ENCODE data around the gene C14orf93.
A peak's percentile ranks its signal among the peaks of the same experiment; 100 is the strongest.

C14orf93 gene

GRCh38 chr14:22993517-22993916 lies 16.4 kb downstream of the C14orf93 start:
- DNase-seq (ENCODE audit: low spot score): no peak

GRCh38 chr14:22991852-22992251 lies 18.1 kb downstream of the C14orf93 start:
- no peak for DNase-seq (ENCODE audit: low spot score)

GRCh38 chr14:22987291-22987690 lies 22.7 kb downstream of the C14orf93 start:
- DNase-seq (ENCODE audit: low spot score): no peak

- DNase-seq (ENCODE audit: low spot score): peak; percentile 84
Measured at GRCh38 chr14:22986508-22987054, 23.4 kb downstream of the C14orf93 start.

- DNase-seq (ENCODE audit: low spot score): no peak
Measured at GRCh38 chr14:22985894-22986507, 23.9 kb downstream of the C14orf93 start.

- DNase-seq (ENCODE audit: low spot score): no peak
Measured at GRCh38 chr14:22984959-22985658, 24.8 kb downstream of the C14orf93 start.

- DNase-seq (ENCODE audit: low spot score): peak; percentile 80
Measured at GRCh38 chr14:22982477-22983245, 27.3 kb downstream of the C14orf93 start, which contains the start of gene AJUBA. TSS of gene AJUBA (minus strand) at chr14:22982551. CDS start at chr14:22982266, 285 bp downstream.

- no peak for DNase-seq (ENCODE audit: low spot score)
Measured at GRCh38 chr14:22981876-22982476, 28.0 kb downstream of the C14orf93 start.

GRCh38 chr14:22981090-22981875 lies 28.7 kb downstream of the C14orf93 start:
- peak; percentile 20 for DNase-seq (ENCODE audit: low spot score)

- peak; percentile 26 for DNase-seq (ENCODE audit: low spot score)
Measured at GRCh38 chr14:22980672-22981089, 29.3 kb downstream of the C14orf93 start.

- DNase-seq (ENCODE audit: low spot score): no peak
Measured at GRCh38 chr14:22979748-22980392, 30.1 kb downstream of the C14orf93 start.

- DNase-seq (ENCODE audit: low spot score): no peak
Measured at GRCh38 chr14:22978981-22979671, 30.8 kb downstream of the C14orf93 start.

- no peak for DNase-seq (ENCODE audit: low spot score)
Measured at GRCh38 chr14:22978487-22978837, 31.5 kb downstream of the C14orf93 start.

GRCh38 chr14:22977684-22978486 lies 32.1 kb downstream of the C14orf93 start:
- no peak for DNase-seq (ENCODE audit: low spot score)

GRCh38 chr14:22977434-22977683 lies 32.6 kb downstream of the C14orf93 start:
- no peak for DNase-seq (ENCODE audit: low spot score)

GRCh38 chr14:22976620-22977433 lies 33.1 kb downstream of the C14orf93 start:
- peak; percentile 30 for DNase-seq (ENCODE audit: low spot score)

GRCh38 chr14:22974530-22975313 lies 35.2 kb downstream of the C14orf93 start:
- DNase-seq (ENCODE audit: low spot score): no peak
